Upper lobe of left lung (tissue), 4 donors: Measurements from ENCODE around the gene GRIK3.

ENCODE experiments used
- CTCF ChIP-seq, 6 experiments: fragments of 450-650 bp in 4 of 6; fragments of 200-600 bp in 2 of 6; sonication (generic) in 2 of 6; IDR thresholded peaks; one replicate each; pipeline ENCODE4 v1.5.1; 2016 to 2019; ENCODE audit warnings: antibody characterized with exemption in 6 of 6
- EP300 ChIP-seq, 4 donors: sonication (generic); formaldehyde crosslinking; IDR thresholded peaks; one replicate each; pipeline ENCODE4 v1.5.1; 2017; ENCODE audit warnings: antibody characterized with exemption in 4 of 4, control low read depth in 2 of 4
- POLR2A ChIP-seq, 4 donors: fragments of 450-650 bp; IDR thresholded peaks; one replicate each; pipeline ENCODE4 v1.5.1; 2016 to 2017; ENCODE audit warnings: antibody characterized with exemption in 4 of 4, mild to moderate bottlenecking in 2 of 4

GRCh38 chr1:36822648-36823047 lies 211.7 kb downstream of the GRIK3 start:
- no peak for TF ChIP-seq EP300 (IDR thresholded peaks at IDR 0.05)
- TF ChIP-seq POLR2A (IDR thresholded peaks at IDR 0.05): no peak
- no peak for TF ChIP-seq CTCF (IDR thresholded peaks at IDR 0.05)
